Activated T-cell treated with anti-CD3 and anti-CD28 coated beads for 4 hours (primary cell): ENCODE measurements around the gene CKM.
A peak's percentile ranks its signal among the peaks of the same experiment; 100 is the strongest.

Experiments
- DNase-seq: peaks from one replicate; pipeline ENCODE4 v3.0.0-alpha.2; 2020

Gene CKM

DNA sequence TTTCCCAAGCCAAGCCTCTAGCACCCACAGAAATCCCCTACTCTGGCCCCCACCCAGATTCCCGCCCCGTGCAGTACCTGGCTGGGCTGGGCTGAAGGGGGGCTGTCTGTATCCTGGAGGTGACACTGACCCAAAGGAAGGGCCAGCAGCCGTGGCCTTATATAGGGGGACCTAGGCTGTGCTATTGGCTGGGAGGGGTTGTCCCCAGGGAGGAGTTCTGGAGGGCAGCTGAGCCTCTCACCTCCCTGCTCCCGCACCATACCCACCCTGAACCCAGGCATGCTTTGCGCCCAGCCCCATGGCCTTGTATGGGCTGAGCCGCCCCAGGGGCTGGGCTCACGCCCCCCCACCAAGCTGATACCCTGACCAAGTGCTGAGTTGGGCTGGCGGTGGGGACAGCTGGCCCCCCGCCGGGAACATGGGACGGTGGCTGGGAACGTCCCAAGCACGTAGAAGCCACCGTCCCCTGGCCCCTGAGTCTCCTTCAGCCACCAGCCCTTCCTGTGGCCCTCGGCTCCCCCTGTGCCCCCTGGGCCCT, at the start of gene CKM:
Gene CKM, minus strand, starts transcription at position 132 of the 538 bp plus-strand sequence. CDS start 3,162 bp downstream, outside the sequence.
- no peak for DNase-seq

DNA sequence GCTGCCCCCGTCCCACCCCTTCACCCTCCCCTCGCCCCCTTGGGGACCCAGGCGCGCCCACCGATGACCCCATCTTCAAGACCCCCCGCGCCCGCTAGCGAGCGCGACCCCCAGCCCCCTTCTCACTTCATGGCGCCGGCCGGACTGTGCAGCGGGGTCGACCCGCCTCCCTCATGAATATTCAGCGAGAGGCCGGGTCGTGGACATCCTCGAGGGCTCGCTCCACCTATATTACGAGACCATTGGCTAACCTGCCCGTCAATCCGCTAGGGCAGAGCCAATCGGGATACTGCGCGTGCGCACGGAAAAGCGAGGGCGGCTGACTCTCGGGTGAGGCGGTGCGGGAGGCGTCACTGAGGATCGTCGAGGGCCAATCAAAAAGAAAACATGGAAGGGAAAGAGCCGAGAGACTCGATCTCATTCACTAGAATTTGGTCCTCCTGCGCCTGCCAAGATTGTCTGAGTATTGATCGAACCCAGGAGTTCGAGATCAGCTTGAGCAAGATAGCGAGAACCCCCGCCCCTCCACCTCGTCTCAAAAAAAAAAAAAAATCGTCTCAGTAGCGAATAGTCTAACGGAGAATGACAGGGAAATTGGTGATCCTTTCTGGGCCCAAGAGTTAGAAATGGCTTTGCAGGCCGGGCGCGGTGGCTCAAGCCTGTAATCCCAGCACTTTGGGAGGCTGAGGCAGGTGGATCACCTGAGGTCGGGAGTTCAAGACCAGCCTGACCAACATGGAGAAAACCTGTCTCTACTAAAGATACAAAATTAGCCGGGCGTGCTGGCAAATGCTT, 47.9 kb upstream of the CKM start, which contains the start of gene ERCC2:
Gene ERCC2, minus strand, starts transcription at position 164 of the 795 bp plus-strand sequence. Its CDS starts 33 bp downstream, at position 131.
- peak; percentile 100 for DNase-seq

DNA sequence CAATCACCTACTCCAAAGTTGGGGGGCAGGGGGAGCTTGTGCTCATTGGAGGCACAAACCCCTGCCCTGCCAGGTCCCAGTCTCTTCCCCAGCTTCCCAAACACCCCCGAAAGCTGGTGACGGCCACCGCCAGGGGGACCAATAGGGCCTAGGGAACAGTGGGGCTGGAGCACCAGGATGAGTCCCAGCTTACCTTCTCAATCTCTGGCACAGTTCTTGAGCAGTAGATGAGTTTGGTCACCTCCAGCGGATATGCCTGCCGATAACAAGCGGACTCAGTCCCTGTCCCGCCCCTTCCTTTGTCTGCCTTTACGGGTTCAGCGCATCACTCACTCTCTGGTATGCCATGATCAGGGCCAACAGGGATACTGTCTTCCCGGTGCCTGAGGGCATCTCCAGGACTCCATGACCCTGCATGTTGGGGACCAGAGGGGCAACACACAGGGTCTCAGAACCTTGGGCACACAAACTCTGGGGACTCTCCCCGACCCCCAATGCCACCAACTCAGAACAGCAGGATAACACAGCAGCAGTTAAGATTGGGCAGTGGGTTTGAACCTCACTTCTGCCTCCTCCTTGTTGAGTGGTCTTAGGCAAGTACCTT, 46.2 kb upstream of the CKM start:
- no peak for DNase-seq

DNA sequence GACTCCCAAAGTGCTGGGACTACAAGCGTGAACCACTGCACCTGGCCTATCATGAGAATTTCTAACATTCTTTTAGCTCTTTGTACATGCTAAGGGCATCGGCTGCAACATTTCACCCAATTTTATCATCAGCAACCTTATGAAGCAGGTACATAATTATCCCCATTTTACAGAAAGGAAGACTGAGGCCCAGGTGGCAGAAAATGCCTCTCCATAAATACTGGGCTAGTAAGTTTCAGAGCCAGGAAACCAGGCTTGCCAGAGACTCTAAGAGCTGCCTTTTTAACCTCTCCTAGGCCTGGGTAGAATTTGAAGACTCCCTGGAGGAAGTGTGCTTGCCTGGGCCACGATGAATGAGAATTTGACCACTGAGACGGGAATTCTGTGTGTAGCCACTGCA, 45.5 kb upstream of the CKM start:
- DNase-seq = no peak

DNA sequence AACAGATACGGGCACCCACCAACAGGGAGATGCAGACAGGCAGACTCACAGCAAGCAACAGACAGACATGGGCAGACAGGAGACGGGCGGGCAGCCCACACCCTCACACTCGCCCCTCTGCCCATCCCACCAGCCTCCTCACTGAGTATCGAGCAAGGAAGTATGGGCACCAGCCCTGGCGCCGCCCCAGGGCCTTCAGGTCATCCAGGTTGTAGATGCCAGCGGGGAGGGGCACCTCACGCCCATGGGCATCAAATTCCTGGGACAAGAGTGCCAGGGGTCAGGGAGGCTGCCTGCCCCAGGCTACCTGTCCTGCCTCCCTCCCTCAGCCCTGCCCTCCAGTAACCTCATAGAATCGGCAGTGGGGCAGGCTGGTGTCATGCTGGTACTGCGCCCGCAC, 42.0 kb upstream of the CKM start:
- no peak for DNase-seq

DNA sequence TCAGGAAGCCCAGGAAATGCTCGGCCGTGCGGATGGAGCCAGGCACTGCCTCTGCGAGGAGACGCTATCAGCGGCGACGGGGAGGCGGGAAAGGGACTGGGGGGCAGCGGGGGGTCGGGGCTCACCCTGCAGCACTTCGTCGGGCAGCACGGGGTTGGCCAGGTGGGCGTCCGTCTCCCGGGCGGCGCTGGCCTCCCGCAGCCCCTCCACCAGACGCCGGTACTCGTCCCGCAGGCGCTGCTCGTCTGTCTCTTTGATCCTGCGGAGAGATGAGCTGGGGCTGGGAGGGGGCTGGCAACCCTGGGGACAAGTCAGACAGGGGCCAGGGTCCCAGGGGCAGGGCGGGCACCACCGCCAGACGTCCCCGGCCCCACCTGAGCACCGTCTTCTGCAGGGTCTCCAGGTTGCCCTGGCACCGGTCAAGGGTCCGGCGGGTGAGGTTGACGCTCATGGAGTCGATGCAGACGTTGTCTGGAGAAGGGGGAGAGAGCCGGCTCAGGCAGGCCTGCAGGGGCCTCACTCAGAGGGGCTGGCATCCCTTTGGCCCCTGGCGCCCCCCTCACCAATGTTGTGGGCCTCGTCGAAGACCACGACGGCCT, 41.3 kb upstream of the CKM start:
- no peak for DNase-seq

DNA sequence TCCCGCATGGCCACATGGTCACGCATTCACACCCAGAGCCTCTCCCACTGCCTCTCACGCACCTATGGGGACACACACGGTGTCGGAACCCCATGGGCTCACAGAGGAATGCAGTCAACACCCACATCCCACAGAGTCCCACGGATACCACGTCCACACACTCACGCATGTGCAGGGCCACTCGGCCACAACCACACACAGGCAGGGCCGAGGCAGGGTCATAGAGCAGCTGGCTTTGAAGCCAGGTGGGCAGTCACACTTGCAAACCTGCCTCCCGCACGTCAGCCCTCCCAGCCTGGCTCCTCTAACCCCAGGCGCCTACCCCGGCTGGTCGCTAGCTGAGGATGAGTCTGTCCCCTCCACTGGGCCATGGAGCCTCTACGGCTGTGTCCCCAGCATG, 39.6 kb upstream of the CKM start:
- no peak for DNase-seq

DNA sequence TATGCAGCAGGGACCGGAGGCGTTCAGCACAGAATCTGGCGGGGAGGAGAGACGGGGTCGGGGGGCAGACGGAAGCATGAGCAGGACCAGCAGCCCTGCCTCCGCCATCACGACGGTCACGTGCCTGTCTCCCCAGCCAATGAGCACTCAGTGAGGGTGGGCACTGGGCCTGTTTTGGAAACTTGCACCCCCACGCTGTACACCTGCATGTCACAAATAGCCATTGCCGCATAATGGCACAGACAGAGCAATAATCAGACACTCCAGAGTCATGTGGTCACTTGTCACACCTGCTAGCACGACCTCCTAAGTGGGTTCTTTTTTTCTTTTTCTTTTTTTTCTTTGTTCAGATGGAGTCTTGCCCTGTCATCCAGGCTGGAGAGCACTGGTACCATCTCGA, 38.9 kb upstream of the CKM start:
- no peak for DNase-seq

DNA sequence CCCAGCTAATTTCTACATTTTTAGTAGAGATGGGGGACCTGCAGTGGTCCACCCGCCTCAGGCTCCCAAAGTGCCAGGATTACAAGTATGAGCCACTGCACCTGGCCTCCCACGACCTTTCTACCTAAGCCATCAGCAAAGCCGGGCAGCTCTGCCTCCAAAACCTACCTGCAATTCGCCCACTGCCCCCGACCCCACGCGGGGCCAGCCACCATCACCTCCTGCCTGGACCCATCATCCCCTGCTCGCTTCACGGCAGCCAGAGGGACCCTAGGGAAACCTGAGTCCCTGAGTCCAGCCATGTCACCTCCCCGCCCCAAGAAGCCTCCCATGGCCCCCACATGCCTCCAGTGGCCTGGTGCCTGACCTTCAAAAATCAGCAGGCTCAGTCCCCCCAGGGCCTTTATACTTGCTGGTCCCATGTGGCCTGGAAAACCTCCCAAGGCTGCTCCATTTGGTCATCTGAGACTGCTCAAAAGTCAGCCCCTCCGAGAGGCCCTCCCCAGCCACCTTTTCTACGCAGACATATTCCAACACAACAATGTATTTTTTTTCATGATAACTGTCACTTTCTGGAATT, 35.6 kb upstream of the CKM start:
- DNase-seq = no peak

DNA sequence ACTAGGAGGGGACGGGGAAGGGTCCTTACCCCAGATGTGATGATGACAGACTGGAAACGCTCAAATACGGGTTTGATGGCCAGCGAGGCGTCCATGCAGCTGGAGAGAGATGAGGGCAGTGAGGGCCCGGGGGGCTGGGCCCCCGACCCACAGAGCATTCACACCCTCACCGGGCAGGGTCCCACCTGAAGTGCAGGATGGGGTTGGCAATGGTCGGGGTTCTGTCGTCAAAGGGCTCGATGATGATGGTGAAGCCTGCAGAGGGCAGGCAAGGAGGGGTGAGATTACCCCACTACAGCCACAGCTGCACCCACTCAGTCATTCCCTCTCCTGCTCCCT, 34.7 kb upstream of the CKM start:
- DNase-seq = no peak

DNA sequence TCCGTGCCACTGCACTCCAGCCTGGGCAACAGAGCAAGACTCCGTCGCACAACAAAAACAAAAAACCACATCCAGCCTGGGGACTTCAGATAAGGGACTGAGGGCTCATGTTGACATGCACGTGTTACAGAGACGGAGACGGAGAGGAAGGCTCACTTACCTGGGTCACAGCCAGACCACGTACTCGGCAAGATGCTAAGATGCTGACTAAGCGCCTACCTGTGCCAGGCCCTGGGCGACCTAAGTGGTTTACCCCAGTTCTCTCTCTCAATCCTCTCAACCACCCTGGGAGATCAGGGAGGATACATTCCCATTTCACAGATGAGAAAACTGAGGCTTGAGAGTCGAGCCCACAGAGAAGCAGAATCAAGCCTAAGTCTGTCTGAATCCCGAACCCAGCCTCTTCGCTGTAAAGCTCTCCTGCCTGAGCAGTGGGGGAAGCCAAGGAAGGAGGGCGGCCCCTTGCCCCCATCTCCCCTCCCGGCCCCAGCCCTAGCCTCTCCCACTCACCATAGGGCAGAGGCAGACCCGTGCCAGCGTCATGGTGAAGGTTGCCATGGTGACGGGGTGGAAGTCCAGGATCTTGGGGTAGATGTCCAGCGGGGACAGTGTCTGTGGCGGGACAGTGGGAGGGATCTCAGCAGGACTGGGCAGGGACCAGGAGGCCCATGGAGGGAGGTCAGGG, 34.2 kb upstream of the CKM start:
- no peak for DNase-seq

DNA sequence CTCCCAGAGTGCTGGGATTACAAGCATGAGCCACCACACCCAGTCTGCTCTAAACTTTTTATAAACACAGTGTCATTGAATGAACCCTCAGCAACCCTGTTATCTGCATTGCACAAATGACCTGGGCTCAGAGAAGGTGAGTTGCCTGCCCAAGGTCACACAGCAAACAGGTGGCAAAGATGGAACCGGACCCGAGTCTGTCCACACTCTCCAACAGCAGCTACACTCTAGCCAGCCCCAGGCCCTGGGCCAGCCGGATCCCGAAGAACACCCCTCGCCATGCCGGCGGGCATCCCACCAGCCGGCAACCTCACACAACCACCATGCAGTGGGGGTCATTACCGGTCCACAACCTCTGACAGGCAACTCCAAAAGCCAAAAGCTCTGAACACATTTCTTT, 33.2 kb upstream of the CKM start:
- no peak for DNase-seq

DNA sequence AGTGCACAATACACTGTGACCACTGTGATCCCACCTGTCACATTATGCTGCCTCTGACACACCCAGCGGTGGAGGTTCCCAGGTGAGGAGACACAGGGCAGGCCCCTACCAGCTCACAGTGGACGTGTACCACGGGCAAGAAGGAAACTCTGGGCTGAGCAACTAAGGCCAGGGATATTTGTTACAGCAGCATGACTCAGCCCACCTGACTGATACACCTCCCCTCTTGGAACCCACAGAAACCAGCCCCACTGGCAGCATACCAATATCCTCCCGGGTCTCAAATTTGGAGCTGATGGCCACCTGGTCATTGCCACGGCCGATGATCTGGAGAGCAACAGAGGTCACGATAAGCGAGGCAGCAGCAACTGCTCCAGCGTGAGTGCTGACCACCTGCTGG, 32.7 kb upstream of the CKM start:
- DNase-seq = no peak

DNA sequence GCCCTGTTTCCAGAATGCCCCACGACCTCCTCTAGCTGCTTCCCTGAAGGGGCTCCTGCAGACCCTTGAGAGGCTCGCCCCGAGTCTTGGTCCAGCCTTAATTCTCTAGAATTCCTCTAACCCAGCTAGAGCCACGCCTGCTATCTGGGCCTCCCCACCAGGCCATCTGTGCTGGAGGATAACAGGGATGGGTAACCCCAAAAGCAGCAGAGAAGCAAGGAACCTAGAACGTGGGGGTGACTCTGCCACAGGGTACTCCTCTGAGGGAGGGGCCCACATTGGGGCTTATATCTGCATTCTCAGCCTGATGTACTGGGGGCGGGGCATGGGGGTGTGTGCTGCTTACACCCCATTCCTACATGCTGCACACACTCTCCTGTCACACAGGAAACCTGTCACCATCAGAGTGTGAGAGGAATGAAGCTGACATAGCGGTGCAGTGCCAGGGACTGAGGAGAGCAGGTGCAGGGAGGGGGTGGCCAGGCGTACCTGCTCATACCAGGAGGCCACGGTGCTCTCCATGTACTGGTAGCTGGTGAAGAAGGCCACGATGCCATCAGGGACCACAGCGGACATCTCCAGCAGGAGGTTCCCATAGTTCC, 31.7 kb upstream of the CKM start:
- no peak for DNase-seq

DNA sequence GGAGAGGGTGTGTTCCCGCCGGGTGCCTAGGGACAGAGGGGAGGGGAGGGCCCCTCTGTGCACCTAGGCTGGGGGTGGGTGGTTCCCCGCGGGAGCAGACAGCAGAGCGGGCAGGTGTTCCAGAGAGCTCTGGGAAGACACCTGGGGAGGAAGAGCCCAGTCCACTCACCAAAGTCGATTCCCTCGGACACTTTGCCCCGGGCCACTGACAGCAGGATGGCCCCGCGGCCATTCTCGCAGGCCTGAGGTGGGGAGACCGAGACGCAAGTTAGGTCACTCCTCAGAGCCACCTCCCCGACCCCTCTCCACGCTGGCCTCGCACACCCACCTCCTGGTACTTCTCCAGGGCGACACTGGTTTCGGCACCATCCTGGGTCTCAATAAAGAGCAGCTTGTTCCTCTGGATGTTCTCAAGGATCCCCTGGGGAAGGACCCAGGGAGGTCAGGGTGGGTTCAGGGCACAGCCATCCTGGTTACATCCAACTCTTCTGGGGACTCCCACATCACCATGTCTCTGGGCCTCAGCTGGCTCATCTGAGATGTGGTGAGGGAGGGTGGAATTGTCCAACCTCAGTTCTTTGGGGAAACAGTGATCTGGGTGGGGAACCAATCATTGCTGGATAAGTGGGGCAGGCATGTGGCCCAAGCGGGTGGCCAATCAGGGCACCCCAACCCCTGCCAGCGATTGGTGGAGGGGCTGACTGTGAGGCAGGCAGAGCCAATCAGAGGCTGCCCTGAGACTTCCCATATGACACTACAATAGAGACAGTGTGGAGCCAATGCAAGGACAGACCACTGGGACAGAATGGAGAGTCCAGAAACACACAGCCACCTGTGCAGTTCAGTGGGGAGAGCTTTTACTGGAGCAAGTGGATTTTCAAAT, 30.5 kb upstream of the CKM start:
- no peak for DNase-seq

DNA sequence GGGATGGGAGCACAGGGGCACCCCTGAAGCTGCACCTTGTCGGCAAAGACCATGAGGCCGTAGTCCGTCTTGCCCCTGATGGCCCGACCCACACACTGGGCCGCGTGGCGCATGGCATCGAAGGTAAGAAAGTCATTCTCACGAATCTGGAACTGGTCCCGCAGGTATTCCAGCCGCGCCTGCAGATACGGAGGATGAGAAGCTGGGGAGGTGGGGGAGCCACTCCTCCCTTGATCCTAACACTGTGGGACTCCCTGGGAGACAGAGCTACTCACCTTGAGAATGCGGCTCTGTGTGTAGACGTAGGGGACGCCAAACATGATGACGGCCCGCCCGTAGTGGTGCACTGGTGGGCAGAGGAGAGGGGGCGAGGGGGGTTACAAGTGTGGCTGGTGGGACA, 29.8 kb upstream of the CKM start:
- DNase-seq = no peak

DNA sequence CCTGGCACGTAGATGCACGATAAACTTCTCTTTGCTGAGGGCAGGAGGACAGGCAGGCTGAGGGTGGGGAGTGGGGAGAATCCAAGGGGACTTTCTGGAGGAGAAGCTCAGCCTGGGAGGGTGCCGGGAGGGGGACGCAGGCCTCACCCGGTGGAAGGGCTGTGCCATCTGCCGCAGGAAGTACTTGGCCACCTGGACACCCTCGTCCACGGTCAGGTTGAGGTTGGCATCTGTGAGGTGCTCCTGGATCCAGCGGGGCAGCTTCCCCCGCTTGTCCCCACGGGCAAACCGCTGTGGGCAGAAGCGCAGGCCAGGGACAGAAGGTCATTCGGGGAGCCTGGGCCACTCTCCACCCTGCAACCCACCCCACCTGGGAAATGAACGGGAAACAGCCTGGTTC, 29.4 kb upstream of the CKM start:
- DNase-seq = no peak

DNA sequence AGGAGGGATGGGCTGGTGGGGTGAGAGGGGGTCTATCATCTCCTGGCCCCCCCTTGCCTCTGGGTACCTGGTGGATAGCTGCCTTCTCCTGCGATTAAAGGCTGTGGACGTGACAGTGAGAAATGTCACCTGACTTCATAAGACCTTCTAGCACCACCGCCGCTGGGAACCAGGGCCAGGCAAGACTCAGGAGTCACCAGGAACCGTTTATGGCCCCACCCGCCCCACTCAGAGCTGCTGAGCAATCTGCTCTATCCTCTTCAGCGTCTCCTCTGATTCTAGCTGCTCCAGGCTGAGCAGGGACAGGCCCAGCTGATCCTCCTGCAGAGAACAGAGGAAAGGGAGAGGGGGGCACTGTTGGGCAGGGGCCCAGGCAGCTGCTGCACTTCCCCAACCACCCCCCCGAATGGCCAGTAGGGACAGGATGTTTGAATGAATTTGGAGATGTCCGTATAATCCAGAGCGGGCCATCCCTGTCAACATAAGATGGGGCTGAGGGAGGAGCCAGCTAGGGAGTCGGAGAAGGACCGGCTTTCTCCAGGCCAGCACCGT, 28.8 kb upstream of the CKM start:
- no peak for DNase-seq

DNA sequence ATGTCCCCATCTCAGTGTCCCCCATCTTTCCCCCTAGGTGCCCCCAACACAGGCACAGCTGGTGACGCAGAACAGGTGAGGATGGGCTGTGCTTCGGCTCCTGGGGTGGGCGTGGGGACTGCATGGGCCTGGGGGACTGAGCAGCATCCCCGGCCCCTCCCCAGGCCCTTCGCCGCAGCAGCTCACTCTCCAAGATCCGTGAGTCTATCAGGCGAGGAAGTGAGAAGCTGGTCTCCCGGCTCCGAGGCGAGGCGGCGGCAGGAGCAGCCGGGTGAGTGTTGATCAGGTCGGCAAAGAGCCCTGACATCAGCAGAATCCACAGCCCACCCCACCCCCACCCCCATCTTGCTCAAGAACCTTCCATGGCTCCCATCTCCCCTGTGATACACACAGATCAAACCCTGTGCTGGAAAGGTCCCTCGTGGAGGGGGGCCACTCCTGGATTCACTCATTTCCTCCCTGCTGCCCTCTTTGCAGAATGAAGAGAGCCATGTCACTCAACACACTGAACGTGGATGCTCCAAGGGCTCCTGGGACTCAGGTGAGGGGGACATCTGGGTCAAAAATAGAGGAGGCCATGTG, 27.9 kb upstream of the CKM start:
- no peak for DNase-seq

DNA sequence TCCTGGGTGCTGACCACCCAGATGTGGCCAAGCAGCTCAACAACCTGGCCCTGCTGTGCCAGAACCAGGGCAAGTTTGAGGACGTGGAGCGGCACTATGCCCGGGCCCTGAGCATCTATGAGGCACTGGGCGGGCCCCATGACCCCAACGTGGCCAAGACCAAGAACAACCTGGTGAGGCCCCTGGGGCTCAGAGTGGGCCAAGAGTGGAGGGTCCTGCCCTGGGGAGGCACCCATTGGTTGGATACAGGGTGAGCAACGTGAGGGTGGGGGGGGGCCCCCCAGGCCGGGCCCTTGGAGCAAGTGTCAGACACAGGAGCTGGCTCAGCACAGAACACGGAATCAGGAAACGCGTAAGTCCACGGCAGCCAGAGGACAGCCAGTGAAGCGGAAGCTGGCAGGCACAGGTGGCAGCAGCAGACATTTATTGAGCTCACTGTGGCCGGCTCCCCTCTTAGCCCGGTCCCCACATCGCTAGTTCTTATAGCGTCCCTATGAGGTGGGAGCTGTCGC, 26.8 kb upstream of the CKM start:
- no peak for DNase-seq

DNA sequence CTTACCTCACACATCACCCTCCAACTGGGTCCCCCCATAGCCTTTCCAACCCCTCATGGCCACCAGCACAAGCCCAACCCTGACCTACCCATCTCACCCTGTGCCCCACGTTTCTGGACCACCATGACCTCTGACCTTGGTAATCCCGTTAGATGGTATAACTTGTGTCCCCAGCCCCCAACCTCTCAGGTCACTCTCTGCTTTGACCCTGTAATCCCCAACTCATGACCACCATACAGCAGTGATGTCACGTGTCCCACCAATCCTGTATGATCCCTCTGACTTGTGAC, 26.4 kb upstream of the CKM start:
- no peak for DNase-seq
